ENCODE data around the gene PIANP. TPM values are rescaled to one million over a fixed set of nuclear protein-coding genes. Genes with fewer than 3 reads are reported as not detected.

PIANP gene
- total RNA-seq, 2 experiments from 2014 or later: 0.98 to 15.2 TPM

DNA sequence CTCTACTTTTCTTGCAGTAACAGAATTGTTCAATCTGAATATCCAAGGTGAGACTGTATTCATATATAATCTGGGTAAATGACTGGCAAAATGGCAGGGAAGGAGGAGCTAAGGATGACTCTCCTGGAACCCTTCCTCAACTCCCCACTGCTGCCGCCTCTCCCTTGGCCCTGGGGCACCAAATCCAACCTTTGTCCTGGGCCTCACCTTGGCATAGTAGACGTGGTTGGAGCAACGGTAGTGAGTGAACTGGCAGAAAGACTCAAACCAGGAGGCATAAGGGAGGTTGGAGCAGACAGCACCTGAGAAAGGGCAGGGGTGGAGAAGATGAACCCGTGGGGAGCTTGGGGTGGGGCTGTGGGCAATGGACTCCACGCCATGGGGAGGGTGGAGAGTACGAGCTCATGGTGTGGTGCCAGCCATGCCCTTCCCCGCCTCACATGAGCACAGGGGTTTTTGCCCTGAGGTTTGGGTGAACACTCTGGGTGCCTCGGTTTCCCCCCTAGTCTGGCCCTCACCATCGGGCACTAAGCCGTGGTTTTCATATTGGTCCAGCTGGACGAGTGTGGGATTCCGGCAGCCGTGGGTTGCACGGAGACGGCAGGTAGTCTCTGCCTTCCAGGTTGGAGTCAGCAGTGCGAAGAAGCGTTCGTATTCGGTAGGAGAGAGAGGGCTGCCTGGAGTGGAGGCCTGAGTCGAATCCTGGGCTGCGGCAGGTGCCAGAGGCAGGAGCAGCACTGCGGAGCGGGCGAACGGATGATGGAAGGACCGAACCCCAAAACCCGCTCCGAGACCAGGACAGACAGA lies 54.1 kb downstream of the PIANP start:
- H3K79me2 ChIP-seq (ENCODE audit: insufficient read depth, low read depth, low read length): no peaks in the 10 kb centered on the region
- H3K27ac ChIP-seq (ENCODE audit: low read depth, low read length, poor library complexity, severe bottlenecking): no peak overlapping the region
- ChIA-PET POLR2A (interaction anchor here (0.5 to 1.4 kb wide), 5 partner anchors 11 to 19 kb away, joined by 3 to 5 read pairs (median 4); partner anchors contain the start of gene LPAR5), CTCF (ENCODE audit: unreplicated experiment) (no interaction called here)
- H2AFZ ChIP-seq (ENCODE audit: low read length): peak overlapping the region; percentile 63; the same call in 1 of the 2 replicates
- intact Hi-C loops (cut with micrococcal nuclease; ENCODE audit: unreplicated experiment): no loop called here
- H3K36me3 ChIP-seq (ENCODE audit: insufficient read depth, low read length): peaks cover 5% of the 10 kb centered on the region
- H3K9me2 ChIP-seq (ENCODE audit: insufficient read depth, low read length): no peaks in the 10 kb centered on the region
- H3K9me3 ChIP-seq (ENCODE audit: low read length): no peaks in the 10 kb centered on the region
- no peaks in the 10 kb centered on the region for H4K20me1 ChIP-seq (ENCODE audit: insufficient read depth, low read length)
- TF ChIP-seq EZH2phosphoT487 (IDR thresholded peaks at IDR 0.05; ENCODE audit: borderline replicate concordance, low read depth, low read length): no peak
- TF ChIP-seq, protein P1, sequence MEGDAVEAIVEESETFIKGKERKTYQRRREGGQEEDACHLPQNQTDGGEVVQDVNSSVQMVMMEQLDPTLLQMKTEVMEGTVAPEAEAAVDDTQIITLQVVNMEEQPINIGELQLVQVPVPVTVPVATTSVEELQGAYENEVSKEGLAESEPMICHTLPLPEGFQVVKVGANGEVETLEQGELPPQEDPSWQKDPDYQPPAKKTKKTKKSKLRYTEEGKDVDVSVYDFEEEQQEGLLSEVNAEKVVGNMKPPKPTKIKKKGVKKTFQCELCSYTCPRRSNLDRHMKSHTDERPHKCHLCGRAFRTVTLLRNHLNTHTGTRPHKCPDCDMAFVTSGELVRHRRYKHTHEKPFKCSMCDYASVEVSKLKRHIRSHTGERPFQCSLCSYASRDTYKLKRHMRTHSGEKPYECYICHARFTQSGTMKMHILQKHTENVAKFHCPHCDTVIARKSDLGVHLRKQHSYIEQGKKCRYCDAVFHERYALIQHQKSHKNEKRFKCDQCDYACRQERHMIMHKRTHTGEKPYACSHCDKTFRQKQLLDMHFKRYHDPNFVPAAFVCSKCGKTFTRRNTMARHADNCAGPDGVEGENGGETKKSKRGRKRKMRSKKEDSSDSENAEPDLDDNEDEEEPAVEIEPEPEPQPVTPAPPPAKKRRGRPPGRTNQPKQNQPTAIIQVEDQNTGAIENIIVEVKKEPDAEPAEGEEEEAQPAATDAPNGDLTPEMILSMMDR (conservative IDR thresholded peaks at IDR 0.05; ENCODE audit: low read length): no peak
- DNase-seq (ENCODE audit: low spot score): no peak
- no TSS peak for BruUV-seq (replicated peaks)
- peaks cover 36% of the 10 kb centered on the region for H3K4me1 ChIP-seq (ENCODE audit: insufficient read depth, low read length, poor library complexity, severe bottlenecking)
- peak overlapping the region; percentile 94 for H3K4me2 ChIP-seq (ENCODE audit: low read length)
- peak overlapping the region; percentile 72 for H3K4me3 ChIP-seq (ENCODE audit: low read depth, low read length, poor library complexity, severe bottlenecking)

DNA sequence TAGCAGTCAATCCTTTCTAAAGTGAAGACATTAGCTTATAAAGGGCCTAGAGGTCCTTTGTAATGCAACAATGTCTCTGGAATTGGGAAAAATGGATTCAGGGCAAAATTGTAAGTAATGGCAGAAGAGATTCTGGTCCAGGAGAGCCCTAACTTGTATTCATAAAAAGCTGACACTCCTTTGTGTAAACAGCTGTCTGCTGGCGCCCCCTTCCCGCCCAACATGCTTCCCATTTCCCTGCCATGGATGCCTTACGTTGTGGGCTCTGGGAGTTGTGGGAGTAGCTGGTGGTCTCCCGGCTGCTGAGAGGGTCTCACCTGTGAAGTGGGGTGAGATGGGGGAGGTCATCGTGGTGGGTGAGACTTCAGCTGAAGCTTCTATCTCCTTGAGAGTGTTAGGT lies 55.7 kb downstream of the PIANP start:
- intact Hi-C loops (cut with micrococcal nuclease; ENCODE audit: unreplicated experiment): loop anchor here (1.0 kb wide), 1 partner anchor 28 kb away; no protein-coding TSS in a partner anchor
- Histone ChIP-seq H3K9me2 (ENCODE audit: insufficient read depth, low read length) (no peaks in the 10 kb centered on the region), H3K79me2 (ENCODE audit: insufficient read depth, low read depth, low read length) (no peaks in the 10 kb centered on the region), H3K36me3 (ENCODE audit: insufficient read depth, low read length) (no peaks in the 10 kb centered on the region; the same call in none of the 2 replicates), H3K4me3 (ENCODE audit: low read depth, low read length, poor library complexity, severe bottlenecking) (peak overlapping the region; percentile 51), H3K27ac (ENCODE audit: low read depth, low read length, poor library complexity, severe bottlenecking) (peak overlapping the region; percentile 83), H2AFZ (ENCODE audit: low read length) (peak overlapping the region; percentile 53; the same call in 1 of the 2 replicates), H3K9me3 (ENCODE audit: low read length) (no peaks in the 10 kb centered on the region), H4K20me1 (ENCODE audit: insufficient read depth, low read length) (no peaks in the 10 kb centered on the region), H3K4me1 (ENCODE audit: insufficient read depth, low read length, poor library complexity, severe bottlenecking) (peaks cover 36% of the 10 kb centered on the region), H3K4me2 (ENCODE audit: low read length) (peak overlapping the region; percentile 78)
- TF ChIP-seq, protein P1 (conservative IDR thresholded peaks at IDR 0.05; ENCODE audit: low read length): peak; percentile 70
- no peak for TF ChIP-seq EZH2phosphoT487 (IDR thresholded peaks at IDR 0.05; ENCODE audit: borderline replicate concordance, low read depth, low read length)
- no TSS peak for BruUV-seq (replicated peaks)
- ChIA-PET POLR2A (interaction anchor here (1.0 to 2.4 kb wide), 5 partner anchors 10 to 21 kb away, joined by 3 to 24 read pairs (median 3); partner anchors contain the start of gene LPAR5), CTCF (ENCODE audit: unreplicated experiment) (interaction anchor here (0.6 to 1.9 kb wide), 4 partner anchors 9 to 176 kb away, joined by 3 to 7 read pairs (median 4); partner anchors contain the start of gene LPAR5)
- no peak for DNase-seq (ENCODE audit: low spot score)

All from OCI-LY7 (cell line).